ENCODE results near the gene ATG9B. TPM values are rescaled to one million over a fixed set of nuclear protein-coding genes. Genes with fewer than 3 reads are reported as not detected.

ATG9B gene
- polyA plus RNA-seq, 1 of the 3 experiments (the other 2 are of a cell fraction), result 0.67 TPM

DNA sequence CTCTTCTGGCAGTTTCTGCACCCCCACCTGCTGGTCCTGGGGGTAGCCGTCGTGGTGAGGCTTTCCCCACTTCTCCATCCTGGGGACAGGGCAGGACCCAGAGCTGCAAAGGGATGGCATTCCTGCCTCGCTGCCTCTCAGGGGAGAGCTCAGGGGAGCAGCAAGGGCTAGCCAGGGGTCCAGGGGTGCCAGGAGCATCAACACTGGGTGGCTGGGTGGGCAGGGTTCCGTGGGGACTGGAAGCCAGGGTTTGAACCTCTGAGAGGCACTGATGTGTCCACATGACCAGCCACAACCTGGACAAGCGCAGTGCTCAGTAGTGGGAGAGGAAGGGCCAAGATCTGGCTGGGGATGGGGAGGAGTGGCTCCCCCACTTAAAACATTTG is 9.6 kb upstream of the ATG9B start (continued):
- TF ChIP-seq, protein P1, sequence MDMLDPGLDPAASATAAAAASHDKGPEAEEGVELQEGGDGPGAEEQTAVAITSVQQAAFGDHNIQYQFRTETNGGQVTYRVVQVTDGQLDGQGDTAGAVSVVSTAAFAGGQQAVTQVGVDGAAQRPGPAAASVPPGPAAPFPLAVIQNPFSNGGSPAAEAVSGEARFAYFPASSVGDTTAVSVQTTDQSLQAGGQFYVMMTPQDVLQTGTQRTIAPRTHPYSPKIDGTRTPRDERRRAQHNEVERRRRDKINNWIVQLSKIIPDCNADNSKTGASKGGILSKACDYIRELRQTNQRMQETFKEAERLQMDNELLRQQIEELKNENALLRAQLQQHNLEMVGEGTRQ (IDR thresholded peaks at IDR 0.05; ENCODE audit: borderline replicate concordance, low read depth, low read length), result no peak
- TF ChIP-seq TEAD4 (IDR thresholded peaks at IDR 0.05; ENCODE audit: borderline replicate concordance, insufficient read depth) (no peak), NRF1 (IDR thresholded peaks at IDR 0.05; ENCODE audit: low read depth, low read length) (no peak), GATA2 (CRISPR knock-in tag; IDR thresholded peaks at IDR 0.05) (no peak), FOXM1 (IDR thresholded peaks at IDR 0.05; ENCODE audit: low read depth) (no peak), RCOR1 (IDR thresholded peaks at IDR 0.05; ENCODE audit: low read length) (no peak), NFIC (IDR thresholded peaks at IDR 0.05; ENCODE audit: borderline replicate concordance) (no peak)
- TF ChIP-seq, protein P2, sequence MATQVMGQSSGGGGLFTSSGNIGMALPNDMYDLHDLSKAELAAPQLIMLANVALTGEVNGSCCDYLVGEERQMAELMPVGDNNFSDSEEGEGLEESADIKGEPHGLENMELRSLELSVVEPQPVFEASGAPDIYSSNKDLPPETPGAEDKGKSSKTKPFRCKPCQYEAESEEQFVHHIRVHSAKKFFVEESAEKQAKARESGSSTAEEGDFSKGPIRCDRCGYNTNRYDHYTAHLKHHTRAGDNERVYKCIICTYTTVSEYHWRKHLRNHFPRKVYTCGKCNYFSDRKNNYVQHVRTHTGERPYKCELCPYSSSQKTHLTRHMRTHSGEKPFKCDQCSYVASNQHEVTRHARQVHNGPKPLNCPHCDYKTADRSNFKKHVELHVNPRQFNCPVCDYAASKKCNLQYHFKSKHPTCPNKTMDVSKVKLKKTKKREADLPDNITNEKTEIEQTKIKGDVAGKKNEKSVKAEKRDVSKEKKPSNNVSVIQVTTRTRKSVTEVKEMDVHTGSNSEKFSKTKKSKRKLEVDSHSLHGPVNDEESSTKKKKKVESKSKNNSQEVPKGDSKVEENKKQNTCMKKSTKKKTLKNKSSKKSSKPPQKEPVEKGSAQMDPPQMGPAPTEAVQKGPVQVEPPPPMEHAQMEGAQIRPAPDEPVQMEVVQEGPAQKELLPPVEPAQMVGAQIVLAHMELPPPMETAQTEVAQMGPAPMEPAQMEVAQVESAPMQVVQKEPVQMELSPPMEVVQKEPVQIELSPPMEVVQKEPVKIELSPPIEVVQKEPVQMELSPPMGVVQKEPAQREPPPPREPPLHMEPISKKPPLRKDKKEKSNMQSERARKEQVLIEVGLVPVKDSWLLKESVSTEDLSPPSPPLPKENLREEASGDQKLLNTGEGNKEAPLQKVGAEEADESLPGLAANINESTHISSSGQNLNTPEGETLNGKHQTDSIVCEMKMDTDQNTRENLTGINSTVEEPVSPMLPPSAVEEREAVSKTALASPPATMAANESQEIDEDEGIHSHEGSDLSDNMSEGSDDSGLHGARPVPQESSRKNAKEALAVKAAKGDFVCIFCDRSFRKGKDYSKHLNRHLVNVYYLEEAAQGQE (IDR thresholded peaks at IDR 0.05; ENCODE audit: low read depth, low read length), result no peak

DNA sequence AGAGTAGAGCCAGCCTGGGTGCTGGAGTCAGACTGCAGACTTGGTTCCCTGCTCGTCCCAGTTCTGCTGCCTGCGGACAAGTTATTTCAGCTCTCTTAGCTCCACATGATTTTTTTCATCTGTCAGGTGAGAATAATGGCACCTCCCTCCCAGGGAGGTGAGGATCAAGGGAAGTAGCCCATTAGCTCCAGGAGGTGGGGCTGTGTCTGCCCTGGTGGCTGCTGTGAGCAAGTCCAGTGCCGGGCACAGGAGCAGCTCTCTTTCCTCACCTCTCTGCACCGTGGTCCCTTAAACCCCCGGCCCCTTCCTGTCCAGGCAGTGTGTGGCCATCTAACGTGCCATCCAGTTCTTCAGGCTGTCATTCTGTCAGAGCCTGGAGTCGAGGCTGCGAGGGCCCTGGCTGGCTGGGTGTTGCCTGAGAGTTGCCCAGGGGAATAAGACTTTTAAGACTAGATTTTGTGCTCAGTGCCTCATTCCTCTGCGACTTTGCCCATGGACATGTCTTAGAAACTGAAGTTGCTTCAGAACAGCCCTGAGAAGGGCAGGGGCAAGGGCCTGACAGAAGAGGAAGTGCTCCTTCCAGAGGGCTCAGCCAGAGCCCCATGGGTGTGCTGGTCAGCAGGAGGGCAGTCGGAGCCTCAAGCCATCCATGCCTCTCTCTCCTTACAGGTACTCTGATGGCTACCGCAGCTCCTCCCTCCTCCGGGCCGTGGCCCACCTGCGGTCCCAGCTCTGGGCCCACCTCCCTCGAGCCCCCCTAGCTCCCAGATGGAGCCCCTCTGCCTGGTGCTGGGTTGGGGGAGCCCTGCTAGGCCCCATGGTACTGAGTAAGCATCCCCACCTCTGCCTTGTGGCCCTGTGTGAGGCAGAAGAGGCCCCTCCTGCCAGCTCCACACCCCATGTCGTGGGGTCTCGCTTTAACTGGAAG is 8.9 kb upstream of the ATG9B start:
- no peak for DNase-seq
- Histone ChIP-seq H3K79me2 (ENCODE audit: insufficient read depth) (peaks cover 46% of the 10 kb centered on the region), H3K4me2 (no peak overlapping the region), H4K20me1 (ENCODE audit: insufficient read depth) (no peaks in the 10 kb centered on the region), H3K27ac (ENCODE audit: low read depth in 2 of 2, low read length in 1 of 2) (no peak overlapping the region), H3F3A (replicated peaks; ENCODE audit: insufficient read depth) (peaks cover 11% of the 10 kb centered on the region), H3K9ac (no peak overlapping the region), H3K9me2 (no peaks in the 10 kb centered on the region), H3K4me3 (ENCODE audit: low read depth in 2 of 2, low read length in 1 of 2) (no peak overlapping the region), H3K9me3 (no peaks in the 10 kb centered on the region), H3K4me1 (ENCODE audit: control insufficient read depth in 1 of 2, insufficient read depth in 2 of 2, low read depth in 1 of 2, low read length in 1 of 2) (peaks cover under 1 to 16% of the 10 kb centered on the region in 2 experiments; a peak in 3 of 4 replicates), H2AFZ (ENCODE audit: low read depth) (no peak overlapping the region), H3K27me3 (ENCODE audit: insufficient read depth) (no peaks in the 10 kb centered on the region), H3K36me3 (replicated peaks in 1 of 2; ENCODE audit: control insufficient read depth in 1 of 2, insufficient read depth in 2 of 2, low read length in 1 of 2) (peaks cover 12 to 52% of the 10 kb centered on the region in 2 experiments)
- CTCF ChIA-PET, result interaction anchor here (0.6 to 9.5 kb wide), 12 partner anchors 15 to 211 kb away, joined by 3 to 59 read pairs (median 4); no protein-coding TSS in a partner anchor
- 90% methylated on average over 16 of the region's 17 CpGs for WGBS (ENCODE audit: low lambda C conversion rate)
- POLR2A ChIA-PET, result no interaction called here
- no peak for TF ChIP-seq GATA2 (CRISPR knock-in tag; IDR thresholded peaks at IDR 0.05)
- TF ChIP-seq, protein P3, sequence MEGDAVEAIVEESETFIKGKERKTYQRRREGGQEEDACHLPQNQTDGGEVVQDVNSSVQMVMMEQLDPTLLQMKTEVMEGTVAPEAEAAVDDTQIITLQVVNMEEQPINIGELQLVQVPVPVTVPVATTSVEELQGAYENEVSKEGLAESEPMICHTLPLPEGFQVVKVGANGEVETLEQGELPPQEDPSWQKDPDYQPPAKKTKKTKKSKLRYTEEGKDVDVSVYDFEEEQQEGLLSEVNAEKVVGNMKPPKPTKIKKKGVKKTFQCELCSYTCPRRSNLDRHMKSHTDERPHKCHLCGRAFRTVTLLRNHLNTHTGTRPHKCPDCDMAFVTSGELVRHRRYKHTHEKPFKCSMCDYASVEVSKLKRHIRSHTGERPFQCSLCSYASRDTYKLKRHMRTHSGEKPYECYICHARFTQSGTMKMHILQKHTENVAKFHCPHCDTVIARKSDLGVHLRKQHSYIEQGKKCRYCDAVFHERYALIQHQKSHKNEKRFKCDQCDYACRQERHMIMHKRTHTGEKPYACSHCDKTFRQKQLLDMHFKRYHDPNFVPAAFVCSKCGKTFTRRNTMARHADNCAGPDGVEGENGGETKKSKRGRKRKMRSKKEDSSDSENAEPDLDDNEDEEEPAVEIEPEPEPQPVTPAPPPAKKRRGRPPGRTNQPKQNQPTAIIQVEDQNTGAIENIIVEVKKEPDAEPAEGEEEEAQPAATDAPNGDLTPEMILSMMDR (IDR thresholded peaks at IDR 0.05), result peak; percentile 25
